ENCODE data around the gene TRNAU1AP.

GRCh38 chr1:28540651-28541050 lies 12.2 kb upstream of the TRNAU1AP start:
- TF ChIP-seq, protein P1, sequence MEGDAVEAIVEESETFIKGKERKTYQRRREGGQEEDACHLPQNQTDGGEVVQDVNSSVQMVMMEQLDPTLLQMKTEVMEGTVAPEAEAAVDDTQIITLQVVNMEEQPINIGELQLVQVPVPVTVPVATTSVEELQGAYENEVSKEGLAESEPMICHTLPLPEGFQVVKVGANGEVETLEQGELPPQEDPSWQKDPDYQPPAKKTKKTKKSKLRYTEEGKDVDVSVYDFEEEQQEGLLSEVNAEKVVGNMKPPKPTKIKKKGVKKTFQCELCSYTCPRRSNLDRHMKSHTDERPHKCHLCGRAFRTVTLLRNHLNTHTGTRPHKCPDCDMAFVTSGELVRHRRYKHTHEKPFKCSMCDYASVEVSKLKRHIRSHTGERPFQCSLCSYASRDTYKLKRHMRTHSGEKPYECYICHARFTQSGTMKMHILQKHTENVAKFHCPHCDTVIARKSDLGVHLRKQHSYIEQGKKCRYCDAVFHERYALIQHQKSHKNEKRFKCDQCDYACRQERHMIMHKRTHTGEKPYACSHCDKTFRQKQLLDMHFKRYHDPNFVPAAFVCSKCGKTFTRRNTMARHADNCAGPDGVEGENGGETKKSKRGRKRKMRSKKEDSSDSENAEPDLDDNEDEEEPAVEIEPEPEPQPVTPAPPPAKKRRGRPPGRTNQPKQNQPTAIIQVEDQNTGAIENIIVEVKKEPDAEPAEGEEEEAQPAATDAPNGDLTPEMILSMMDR (IDR thresholded peaks at IDR 0.05; ENCODE audit: poor library complexity) = no peak
- TF ChIP-seq EZH2 (IDR thresholded peaks at IDR 0.05; ENCODE audit: borderline replicate concordance) = no peak
- TF ChIP-seq EZH2phosphoT487 (IDR thresholded peaks at IDR 0.05; ENCODE audit: low read depth, severe bottlenecking, unreplicated experiment) = no peak

All from hepatocyte (in vitro differentiated cells).